NCI-H2029 (cell line): ENCODE data around the gene GPATCH2.
A peak's percentile ranks its signal among the peaks of the same experiment; 100 is the strongest.

Source experiments
- DNase-seq: peaks from one replicate; lab custom pipeline; 2025; lab: John Stamatoyannopoulos, UW

Gene GPATCH2

DNA sequence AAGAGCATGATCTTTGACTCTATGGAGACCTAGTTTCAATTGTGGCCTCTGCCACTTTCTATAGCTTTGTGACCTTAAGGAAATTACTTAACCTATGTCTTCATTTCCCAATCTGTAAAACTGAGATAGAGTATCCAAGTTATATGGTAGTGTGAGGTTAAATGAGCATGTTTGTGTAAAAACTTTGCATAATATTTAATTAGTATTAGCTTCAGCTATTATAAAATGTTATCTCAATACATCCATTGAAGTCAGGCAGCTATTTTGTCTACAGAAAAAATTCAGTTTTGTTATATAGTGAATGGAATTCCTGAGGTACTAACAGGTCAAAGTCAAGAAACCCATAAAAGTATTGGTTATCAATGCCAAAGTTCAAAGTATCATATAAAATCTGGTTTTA lies 53.6 kb downstream of the GPATCH2 start:
- DNase-seq: no peak

DNA sequence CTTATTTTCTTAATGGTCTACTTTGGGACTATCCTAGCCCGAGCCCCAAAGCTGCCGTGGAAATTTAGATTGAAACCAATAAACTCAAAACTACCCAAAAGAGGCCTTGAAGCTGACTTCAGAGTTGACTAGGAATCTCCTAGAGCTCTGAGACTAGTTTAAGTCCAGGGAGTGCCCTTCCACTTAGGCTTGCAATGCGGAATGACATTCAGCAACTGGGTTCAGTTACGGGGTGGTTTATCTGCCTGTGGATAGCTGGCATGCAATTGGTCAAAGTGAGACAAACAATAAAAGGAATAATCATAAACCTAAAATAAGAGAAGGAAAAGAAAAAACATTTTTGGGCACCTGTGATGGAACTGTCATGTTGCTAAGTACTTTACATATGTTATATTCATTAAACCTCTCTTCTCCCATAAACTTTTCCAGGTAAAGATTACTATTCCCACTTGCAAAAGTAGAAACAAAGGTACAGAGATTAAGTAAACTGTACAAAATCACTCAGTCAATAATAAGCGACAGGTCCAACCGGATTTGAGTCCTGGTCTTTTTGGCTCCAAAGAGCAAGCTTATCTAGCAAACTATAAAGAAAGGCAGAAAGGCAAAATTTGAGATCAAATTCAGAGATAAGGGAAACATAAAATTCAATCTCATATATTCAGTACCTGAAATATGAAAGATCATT lies 56.5 kb downstream of the GPATCH2 start:
- DNase-seq: no peak

DNA sequence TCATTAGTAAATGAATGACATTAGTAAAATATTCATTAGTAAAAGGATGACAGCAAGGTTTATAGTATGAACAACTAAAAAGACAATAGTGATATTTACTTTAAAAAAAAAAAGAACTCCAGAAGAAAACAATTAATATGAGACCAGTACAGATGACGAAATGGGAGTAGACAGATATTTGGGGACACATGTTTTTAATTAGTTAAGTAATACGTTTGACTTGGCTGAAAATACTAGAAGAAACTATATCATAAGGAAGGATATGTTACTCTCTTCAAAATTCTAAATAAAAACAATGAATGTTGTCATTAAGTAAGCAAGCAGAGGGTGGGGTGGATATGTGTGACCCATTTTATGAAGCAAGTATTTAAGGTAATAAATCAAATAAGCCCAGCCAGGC lies 61.9 kb downstream of the GPATCH2 start:
- no peak for DNase-seq

DNA sequence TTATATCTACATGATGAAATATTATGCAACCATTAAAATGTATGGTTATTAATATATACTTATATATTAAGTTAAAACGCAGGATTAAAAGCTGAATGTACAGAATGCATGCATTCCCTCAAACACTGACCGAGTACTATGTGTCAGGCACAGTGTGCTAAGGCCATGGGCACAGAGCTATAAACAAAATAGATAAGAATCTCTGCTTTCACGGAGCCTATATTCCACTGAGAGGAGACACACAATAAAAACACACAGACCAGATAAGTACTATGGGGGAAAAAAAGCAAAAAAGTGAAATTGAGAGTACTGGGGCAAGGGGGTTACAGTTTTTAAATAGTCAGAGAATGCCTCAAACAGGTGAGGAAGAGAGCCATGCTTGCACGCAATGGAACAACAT lies 62.7 kb downstream of the GPATCH2 start:
- DNase-seq: no peak

DNA sequence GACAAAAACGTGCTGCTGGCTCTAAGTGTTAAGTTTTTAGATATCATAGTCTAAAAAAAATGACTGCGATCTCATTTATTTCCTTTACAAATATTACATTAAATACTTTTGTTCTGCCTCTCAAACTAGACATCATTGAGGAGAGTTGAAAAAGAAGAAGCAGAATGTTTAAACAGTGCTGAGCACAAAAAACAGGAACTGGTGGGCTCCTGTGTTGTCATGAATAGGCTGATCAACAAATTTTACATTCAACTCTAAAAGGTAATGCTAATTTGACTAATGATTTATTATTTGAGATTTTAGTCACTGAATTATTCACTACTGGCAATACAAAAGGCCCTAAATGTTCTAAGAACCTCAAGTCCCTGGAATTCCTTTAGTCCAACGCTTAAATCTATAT lies 66.1 kb downstream of the GPATCH2 start:
- no peak for DNase-seq

DNA sequence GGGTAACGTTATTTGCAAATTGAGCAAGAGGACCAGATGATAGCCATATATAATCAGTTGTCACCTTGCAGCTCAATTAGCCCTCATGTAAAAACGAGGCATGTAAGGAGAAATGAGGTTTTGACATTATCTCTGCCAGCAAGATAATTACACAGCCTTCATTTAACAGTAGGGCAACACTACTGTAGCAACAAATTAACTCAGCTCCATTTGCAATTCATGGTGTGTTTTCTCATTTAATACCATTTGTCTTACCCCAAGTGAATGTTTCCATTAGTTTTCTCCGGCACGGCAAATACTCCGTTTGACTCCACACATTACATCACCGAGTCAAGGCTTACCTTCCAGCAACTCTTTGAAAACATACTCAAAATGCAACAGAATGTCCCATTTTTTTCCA lies 66.7 kb downstream of the GPATCH2 start:
- DNase-seq: no peak

DNA sequence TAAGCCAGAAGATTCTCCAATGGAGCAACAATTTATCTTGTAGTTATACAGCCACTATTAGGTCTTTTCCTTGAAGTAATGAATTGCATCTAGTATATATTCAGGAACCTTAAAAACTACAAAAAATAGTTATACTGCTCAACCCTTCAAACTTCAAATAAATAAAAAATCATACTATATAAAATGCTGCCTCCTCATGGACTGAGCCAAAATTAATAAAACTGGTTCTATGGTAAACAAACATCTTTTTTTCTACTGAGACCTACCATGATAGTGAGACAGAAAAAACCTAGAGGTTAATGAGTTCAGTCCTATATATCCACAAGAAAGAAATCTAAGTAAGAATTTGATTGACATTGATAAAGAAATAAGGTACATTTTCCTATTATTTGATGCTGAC lies 67.7 kb downstream of the GPATCH2 start:
- DNase-seq: no peak

DNA sequence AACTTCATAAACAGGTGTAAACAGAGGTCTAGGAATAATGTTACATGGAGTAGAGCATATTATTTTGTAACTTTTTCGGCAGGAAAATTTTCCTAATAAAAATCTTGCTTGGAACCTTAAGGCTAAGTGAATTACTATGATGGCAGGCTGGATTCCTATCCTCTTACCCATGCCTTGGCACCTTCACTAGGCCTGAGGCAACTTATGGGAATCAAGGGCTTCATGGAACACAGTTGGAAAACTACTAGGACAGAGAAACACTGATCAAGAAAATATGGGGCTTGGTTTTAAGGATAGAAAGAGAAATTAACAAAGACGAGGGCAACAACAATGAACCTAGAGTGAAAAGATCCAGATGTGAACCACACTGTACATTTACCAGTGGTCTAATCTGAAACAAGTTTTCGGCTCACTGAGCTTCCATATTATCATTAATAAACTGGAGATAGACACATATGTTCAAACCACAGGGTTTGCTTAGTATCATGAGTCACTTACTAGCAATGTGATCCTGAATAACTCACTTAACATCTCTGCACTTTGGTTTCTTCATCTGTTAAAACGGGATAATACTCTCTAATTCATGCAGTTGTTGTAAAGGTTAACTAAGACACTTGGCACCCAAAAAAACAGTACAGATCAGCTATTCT lies 68.5 kb downstream of the GPATCH2 start:
- DNase-seq: no peak

DNA sequence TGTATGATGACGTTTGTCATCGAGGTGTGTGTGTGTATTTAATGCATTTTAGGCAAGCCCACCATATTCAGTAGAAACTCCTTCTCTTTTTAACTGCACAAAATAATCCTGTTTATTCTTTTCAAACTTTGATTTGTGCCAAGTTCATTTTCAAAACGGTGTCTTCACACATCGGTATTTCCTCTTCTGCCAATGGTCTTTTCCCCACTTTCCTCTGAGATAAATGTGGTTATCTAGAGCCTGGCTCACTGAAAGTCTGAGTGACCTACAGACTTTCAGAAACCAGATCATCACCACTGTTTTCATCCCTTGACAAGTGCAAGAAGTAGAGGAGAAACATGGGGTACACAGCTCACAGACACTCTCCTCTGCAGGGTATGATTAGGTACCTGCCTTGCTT lies 69.4 kb downstream of the GPATCH2 start:
- no peak for DNase-seq

DNA sequence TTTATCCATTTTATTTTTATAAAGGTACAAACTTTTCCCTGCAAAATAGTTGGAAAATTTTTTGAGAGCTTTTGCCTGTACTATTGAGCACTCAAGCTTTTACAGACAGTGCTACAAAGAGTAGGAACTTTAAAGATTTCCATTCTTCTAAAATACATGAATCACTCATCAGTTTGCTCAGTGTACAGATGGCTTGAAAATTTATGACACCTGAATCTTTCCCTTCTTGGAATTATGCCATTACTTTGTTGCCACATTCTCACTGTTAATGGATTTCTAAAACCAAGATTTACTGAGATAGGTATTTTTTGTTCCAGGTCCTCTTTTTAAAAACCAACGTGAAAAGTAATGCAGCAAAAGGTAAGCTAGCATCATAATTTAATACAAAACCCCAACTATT lies 76.0 kb downstream of the GPATCH2 start:
- DNase-seq: no peak

DNA sequence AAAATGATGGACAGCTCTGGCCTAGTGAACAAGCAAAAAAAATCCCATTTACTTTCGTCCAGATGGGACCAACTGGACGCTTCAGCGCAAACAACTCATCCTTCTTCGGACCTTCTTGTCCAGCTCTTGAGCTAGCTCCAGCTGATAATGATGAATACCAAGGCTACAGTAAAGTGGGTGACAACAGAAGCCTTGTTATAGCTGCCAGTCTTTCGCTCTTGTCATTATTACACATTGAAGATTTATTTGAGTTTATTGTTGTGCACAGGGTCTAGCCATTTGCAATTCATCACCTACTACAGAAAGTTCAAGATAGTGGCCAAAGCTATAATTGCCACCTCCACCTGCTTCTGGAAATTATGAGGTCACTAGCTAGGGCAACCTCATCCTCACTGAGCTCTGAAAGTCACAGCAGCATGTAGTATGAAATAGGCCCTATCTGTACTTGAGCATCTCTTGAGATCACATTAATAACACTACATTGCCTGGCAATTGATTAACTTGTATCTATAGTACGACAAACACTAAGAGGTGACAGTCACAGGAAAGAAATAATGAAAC lies 76.9 kb downstream of the GPATCH2 start:
- no peak for DNase-seq

DNA sequence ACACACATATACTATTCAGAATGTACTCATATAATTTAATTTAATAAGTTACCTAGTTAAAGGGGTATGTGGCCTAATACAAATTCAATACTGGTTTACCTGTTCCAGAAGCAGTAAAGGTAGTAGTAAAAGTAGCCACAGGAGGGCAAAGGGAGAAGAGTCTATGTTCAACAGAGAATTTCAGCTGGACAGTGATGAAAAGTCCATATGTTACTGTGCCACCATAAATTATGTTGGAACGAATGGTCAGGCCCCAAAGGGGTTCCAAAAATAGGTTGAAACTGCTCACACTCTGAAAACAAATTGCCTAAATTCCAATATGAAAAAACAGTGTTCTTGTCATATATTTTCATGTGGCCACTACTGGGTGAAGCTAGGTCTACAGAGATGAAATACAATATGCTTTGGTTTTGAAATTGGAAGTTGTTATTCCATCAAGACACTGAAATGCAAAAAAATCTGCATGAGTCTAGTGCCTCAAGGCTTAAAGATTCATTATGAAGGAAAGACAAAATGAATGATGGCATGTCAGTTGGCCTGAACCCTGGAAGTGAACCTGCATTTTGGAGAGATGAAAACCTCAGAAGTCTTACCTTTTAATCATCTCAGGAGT lies 78.4 kb downstream of the GPATCH2 start:
- no peak for DNase-seq

DNA sequence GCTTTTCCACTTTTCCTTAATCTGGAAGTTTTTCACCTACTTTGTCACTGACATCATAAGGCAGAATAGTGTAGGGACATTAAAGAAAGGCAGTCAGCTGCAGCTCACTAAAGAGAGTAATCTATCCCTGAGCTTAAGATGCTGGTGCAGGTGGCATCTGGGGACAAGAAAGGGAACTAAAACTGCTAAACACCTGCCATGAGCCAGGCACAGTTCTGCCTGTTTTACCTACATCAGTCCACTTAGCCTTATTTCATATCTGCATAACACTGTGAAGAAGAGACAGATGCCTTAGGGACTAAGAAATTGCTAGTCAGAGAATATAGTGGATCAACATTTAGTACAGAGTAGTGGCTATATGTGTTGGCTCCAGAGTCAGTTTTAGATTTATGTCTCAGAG lies 88.1 kb downstream of the GPATCH2 start:
- DNase-seq: no peak

DNA sequence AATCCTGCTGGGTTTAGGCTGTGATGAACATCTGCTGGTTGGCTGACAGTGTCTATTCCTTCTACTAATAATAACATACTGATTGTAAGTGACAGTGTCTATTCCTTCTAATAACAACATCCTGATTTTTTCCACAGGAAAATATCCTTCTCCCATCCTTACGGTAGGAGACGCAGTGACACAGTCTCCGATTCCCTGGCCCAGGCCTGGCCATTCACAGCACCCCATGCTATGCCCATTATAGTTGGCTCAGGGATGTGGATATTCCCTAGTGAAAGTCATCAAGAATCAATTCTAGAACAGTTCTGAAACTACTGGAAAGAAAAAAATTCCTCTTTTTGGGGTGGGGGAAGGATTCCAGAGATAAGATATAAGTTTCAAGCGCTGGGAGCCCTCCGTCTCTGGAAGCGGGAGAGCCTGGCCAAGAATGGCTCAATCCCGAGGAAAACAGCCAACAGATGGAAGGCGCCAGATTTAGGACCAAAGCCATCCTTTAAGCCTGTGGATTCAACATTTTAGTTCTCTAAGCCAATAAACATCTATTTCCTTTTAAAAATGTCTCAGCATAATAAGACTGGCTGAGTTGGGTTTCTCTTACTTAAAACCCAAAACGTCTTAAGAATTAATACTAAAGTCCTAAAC lies 88.6 kb downstream of the GPATCH2 start:
- DNase-seq: no peak

DNA sequence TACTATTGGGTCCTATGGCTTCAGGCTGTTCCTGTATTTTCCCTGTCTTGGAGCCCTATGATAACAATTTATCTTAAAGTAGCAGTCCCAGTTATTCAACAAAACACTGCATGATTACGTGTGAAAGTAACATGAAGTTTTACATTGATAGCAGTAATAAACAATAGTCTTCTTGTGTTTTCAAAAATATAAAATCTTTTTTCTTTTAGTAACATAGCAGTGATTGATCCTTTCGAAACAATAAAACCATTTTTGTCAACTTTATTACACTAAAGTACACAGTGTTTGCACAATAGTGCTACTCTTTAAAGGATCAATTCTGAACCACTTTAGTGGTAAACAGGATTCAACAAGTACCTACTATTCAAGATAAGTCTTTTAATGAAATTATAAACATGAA lies 90.6 kb downstream of the GPATCH2 start:
- no peak for DNase-seq

DNA sequence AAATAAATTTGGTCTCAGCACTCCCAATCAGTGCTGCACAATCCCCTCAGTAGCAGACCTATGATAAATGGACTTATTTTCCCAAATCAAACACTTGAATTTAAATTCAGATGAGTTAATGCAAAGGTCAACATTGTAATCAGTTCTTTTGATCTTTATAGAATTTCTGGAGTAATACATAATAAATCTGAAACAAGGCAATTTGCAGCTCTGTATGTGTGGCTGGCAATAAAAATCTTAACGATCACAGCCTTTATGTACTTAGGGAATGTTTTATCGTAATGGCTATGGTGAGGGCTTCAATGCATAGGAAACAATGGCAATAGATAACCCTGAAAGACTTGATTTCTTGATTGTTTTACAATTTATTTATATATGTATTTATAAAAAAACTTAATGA lies 91.4 kb downstream of the GPATCH2 start:
- no peak for DNase-seq

DNA sequence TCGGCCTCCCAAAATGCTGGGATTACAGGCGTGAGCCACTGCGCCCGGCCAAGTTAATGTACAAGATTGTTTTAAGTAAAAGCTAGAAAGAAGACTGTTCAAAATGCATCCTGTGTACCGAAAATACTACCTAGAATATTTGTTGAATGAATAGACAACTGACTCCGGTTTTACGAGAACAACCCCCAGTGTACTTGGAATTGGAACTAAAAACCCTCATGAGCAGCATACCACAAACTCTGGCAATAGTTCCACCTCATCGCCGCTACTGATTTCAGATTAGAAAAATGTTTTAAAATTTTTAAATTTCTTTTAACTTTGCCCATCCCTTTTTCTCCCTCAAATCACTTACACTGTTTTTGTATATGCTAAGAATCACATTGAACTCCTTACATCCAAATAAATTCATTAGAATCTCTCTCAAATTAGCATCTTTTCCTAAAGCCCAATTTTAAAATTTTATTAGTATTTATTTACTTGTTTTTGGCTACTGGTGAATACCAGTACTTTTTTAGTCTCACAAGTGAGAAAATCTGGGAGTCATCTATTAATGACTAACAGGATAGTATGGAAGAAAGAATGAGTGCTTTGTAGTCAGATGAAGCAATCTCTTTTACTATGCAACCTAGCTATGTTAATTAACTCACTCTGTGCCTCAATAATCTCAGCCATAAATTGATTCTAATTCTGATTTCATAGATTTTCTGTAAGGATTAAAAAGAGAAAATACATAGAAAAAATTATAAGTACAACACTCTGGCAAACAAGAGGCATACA lies 95.1 kb downstream of the GPATCH2 start:
- DNase-seq: no peak

DNA sequence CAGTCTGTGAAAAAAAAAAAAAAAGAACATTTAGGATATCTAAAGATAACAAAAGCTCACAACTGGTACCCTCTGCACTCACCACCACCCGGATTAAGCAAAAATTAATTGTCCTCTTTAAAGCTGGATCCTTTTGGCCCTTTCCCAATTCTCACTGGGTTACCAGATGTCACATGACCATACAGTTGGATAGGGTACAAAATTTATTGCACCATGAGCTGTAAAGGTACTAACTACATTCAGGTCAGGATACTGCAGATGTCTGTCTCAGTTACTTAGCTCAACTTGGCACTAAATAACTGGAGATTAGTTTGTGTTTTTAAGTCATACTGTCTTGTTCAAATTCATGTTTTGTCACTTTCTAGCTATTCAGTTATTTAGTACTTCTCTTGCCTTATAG lies 96.3 kb downstream of the GPATCH2 start:
- DNase-seq: peak; percentile 21

DNA sequence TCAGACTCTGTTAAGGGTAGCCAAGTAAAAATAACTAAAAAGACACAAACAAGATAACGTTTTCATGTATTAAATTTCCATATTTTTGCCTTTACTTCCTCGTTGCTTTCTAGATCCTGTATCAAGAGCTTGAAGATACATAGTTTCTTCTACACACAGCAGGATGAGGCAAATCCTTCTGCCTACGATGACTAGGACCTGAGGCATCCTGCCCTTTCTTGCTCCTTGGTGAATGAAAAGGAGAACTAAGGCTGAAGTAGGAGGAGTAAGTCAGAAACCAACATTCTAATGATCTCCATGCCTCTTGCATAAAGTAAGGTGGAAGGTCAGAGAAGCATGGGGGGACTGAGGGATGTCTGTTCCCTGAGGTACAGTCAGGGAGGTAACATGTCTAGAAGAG lies 102.6 kb downstream of the GPATCH2 start:
- DNase-seq: no peak

DNA sequence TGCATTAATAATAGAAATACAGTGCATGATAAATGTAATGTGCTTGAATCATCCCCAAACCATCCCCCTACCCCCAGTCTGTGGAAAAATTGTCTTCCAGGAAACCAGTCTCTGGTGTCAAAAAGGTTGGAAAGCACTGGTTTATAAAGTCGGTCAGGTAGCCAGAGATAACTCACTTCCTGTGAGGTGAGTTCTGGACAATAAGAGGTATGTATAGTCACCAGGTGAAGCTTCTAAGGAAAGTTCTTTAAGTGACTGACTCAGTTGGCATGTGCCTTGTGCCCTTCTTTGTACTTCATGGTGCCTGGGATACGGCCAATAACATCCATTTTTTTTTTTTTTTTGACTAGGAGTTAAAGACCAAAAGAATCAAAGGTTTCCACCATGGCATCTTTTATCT lies 103.7 kb downstream of the GPATCH2 start:
- DNase-seq: no peak

DNA sequence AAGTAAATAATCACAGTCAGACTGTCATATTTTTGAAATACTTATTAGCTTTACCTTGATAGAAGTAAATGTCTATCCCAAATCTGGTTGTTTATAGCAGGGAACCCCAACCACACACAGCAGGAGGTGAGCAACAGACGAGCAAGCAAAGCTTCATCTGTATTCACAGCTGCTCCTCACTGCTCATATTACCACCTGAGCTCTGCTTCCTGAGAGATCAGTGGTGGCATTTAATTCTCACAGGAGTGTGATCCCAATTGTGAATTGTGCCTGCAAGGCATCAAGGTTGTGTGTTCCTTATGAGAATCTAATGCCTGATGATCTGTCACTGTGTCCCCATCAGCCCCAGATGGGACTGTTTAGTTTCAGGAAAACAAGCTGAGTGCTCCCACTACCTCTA lies 104.3 kb downstream of the GPATCH2 start:
- DNase-seq: no peak
